Prostate gland (tissue), 2 donors: ENCODE data around the gene HHEX.

ENCODE experiments used
- POLR2A ChIP-seq: fragments of 450-650 bp; IDR thresholded peaks from one replicate; pipeline ENCODE4 v1.6.1; 2016; ENCODE audit warnings: antibody characterized with exemption, mild to moderate bottlenecking
- TF ChIP-seq, protein P1 (sequence below), 4 experiments: fragments of 200-600 bp in 2 of 4; fragments of 450-650 bp in 2 of 4; sonication (generic) in 2 of 4; IDR thresholded peaks; 1 replicate in 3 of 4; 2 replicates in 1 of 4; pipeline ENCODE4 v1.5.1; 2016 to 2019; ENCODE audit warnings: antibody characterized with exemption in 4 of 4, mild to moderate bottlenecking in 2 of 4, moderate library complexity in 2 of 4

DNA sequence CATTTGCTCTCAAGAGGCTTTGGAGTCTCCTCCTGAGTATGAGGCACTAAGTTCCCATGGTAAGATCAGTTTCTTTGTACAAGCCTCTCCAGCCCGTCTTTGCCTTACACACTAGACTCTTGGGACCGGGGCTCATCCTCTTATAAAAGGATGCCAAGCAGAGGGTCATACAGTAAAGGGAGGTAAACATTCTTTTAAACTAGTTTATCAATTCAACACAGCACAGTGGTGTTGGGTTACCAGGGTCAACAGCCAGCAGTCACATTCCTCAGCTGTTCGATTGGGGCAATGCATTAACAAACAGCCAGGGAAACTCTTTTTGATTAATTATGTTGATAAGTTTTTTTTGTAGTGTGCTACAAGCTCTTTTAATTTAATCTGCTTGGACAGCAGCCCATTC is 37.8 kb downstream of the HHEX start:
- TF ChIP-seq, protein P1, sequence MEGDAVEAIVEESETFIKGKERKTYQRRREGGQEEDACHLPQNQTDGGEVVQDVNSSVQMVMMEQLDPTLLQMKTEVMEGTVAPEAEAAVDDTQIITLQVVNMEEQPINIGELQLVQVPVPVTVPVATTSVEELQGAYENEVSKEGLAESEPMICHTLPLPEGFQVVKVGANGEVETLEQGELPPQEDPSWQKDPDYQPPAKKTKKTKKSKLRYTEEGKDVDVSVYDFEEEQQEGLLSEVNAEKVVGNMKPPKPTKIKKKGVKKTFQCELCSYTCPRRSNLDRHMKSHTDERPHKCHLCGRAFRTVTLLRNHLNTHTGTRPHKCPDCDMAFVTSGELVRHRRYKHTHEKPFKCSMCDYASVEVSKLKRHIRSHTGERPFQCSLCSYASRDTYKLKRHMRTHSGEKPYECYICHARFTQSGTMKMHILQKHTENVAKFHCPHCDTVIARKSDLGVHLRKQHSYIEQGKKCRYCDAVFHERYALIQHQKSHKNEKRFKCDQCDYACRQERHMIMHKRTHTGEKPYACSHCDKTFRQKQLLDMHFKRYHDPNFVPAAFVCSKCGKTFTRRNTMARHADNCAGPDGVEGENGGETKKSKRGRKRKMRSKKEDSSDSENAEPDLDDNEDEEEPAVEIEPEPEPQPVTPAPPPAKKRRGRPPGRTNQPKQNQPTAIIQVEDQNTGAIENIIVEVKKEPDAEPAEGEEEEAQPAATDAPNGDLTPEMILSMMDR (IDR thresholded peaks at IDR 0.05): no peak
- no peak for TF ChIP-seq POLR2A
